GM20000 (cell line): ENCODE measurements around the gene CETN1.

Source experiments
- DNase-seq: peaks from one replicate; pipeline ENCODE4 v3.0.0; 2012; ENCODE audit warnings: low spot score
- CTCF ChIP-seq: IDR thresholded peaks from 2 replicates; pipeline ENCODE4 v1.5.1; 2012; ENCODE audit warnings: mild to moderate bottlenecking, control low read depth; ENCODE audit errors: extremely low read depth, missing control alignments

Gene CETN1

GRCh38 chr18:570697-571096 is 9.5 kb upstream of the CETN1 start:
- no peak for TF ChIP-seq CTCF
- no peak for DNase-seq

- no peak for DNase-seq
- TF ChIP-seq CTCF = no peak
Measured at GRCh38 chr18:572091-572830, 7.9 kb upstream of the CETN1 start.

- TF ChIP-seq CTCF = no peak
- no peak for DNase-seq
Measured at GRCh38 chr18:572831-573289, 7.3 kb upstream of the CETN1 start.

GRCh38 chr18:573385-573784 is 6.8 kb upstream of the CETN1 start:
- DNase-seq = no peak
- TF ChIP-seq CTCF = no peak

GRCh38 chr18:574149-574860 is 5.9 kb upstream of the CETN1 start:
- no peak for TF ChIP-seq CTCF
- DNase-seq = no peak

GRCh38 chr18:574865-575645 is 5.1 kb upstream of the CETN1 start:
- no peak for TF ChIP-seq CTCF
- DNase-seq = no peak

GRCh38 chr18:576924-577323 is 3.3 kb upstream of the CETN1 start:
- no peak for TF ChIP-seq CTCF
- no peak for DNase-seq
